ENCODE measurements around the gene UBR1.
A peak's percentile ranks its signal among the peaks of the same experiment; 100 is the strongest.

UBR1 gene

DNA sequence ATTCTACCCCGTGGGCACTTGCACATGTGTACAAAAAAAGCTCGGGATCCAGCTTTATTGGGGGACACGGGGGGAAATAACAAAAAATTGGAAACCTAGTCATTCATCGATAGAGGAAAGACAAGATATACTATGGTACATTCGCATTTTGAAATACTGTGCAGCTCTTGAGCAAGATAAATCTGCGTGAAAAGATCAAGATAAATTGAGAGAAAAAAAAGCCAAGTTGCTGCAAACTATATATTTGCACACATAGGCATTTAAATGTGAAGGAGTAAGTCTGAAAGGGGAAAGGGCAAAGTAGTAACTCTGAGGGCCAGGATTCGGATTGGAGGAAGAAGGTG lies 620 bp upstream of the UBR1 start:
- TF ChIP-seq GABPA (IDR thresholded peaks at IDR 0.05; ENCODE audit: low read depth) = no peak
- TF ChIP-seq, protein P1, sequence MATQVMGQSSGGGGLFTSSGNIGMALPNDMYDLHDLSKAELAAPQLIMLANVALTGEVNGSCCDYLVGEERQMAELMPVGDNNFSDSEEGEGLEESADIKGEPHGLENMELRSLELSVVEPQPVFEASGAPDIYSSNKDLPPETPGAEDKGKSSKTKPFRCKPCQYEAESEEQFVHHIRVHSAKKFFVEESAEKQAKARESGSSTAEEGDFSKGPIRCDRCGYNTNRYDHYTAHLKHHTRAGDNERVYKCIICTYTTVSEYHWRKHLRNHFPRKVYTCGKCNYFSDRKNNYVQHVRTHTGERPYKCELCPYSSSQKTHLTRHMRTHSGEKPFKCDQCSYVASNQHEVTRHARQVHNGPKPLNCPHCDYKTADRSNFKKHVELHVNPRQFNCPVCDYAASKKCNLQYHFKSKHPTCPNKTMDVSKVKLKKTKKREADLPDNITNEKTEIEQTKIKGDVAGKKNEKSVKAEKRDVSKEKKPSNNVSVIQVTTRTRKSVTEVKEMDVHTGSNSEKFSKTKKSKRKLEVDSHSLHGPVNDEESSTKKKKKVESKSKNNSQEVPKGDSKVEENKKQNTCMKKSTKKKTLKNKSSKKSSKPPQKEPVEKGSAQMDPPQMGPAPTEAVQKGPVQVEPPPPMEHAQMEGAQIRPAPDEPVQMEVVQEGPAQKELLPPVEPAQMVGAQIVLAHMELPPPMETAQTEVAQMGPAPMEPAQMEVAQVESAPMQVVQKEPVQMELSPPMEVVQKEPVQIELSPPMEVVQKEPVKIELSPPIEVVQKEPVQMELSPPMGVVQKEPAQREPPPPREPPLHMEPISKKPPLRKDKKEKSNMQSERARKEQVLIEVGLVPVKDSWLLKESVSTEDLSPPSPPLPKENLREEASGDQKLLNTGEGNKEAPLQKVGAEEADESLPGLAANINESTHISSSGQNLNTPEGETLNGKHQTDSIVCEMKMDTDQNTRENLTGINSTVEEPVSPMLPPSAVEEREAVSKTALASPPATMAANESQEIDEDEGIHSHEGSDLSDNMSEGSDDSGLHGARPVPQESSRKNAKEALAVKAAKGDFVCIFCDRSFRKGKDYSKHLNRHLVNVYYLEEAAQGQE (IDR thresholded peaks at IDR 0.05; ENCODE audit: insufficient replicate concordance, low read depth) = peak; percentile 9
- peak in 1 of 2 experiments; percentile 11 for DNase-seq (ENCODE audit: low read depth in 1 of 2, low spot score in 1 of 2)
- H3K27ac ChIP-seq (replicated peaks) = peak overlapping the region; percentile 70
- peak overlapping the region; percentile 93 for H3K4me3 ChIP-seq (replicated peaks; ENCODE audit: insufficient read depth, low read length)
- no peaks in the 10 kb centered on the region for H3K27me3 ChIP-seq (ENCODE audit: insufficient read depth, poor library complexity, severe bottlenecking)

DNA sequence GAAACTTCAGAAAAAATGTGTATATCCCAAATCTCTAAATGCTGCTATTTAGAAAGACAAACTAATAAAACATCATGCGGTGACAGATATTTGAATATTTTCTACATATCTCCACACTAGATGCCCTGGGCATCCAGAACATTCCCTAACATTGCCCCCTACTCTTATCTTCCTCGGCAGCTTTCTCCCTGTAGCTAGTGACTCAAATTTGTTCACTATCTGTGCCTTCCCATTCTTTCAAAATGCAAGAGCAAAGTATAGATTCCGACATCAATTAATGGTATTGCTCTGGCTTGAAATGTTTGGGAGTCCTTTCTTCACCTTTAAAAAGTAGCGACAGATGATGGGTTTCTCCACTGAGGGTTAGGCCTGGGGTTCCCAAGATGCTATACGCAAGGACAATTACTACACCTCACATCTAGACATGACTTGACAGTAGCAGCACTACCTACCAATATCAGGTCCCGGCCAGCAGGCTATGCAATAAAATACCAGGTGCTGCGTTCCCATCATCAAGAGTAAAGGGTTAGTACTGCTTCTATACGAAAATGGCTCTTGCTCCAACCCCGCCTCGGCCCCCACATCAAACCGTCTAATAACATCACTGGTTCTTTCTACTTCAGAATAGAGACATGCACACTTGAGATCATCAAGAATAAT lies 631 bp downstream of the UBR1 start:
- H3K27me3 ChIP-seq (ENCODE audit: insufficient read depth, poor library complexity, severe bottlenecking) = no peaks in the 10 kb centered on the region
- peak in 1 of 2 experiments; percentile 26 for DNase-seq (ENCODE audit: low read depth in 1 of 2, low spot score in 1 of 2)
- peak overlapping the region; percentile 70 for H3K27ac ChIP-seq (replicated peaks)
- H3K4me3 ChIP-seq (replicated peaks; ENCODE audit: insufficient read depth, low read length) = peak overlapping the region; percentile 93
- TF ChIP-seq, protein P1 (IDR thresholded peaks at IDR 0.05; ENCODE audit: insufficient replicate concordance, low read depth) = no peak
- TF ChIP-seq, protein P2, sequence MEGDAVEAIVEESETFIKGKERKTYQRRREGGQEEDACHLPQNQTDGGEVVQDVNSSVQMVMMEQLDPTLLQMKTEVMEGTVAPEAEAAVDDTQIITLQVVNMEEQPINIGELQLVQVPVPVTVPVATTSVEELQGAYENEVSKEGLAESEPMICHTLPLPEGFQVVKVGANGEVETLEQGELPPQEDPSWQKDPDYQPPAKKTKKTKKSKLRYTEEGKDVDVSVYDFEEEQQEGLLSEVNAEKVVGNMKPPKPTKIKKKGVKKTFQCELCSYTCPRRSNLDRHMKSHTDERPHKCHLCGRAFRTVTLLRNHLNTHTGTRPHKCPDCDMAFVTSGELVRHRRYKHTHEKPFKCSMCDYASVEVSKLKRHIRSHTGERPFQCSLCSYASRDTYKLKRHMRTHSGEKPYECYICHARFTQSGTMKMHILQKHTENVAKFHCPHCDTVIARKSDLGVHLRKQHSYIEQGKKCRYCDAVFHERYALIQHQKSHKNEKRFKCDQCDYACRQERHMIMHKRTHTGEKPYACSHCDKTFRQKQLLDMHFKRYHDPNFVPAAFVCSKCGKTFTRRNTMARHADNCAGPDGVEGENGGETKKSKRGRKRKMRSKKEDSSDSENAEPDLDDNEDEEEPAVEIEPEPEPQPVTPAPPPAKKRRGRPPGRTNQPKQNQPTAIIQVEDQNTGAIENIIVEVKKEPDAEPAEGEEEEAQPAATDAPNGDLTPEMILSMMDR (IDR thresholded peaks at IDR 0.05; ENCODE audit: insufficient read depth, low read length) = no peak
- TF ChIP-seq GABPA (IDR thresholded peaks at IDR 0.05; ENCODE audit: low read depth) (no peak), SPI1 (IDR thresholded peaks at IDR 0.05; ENCODE audit: borderline replicate concordance, low read depth) (no peak), POLR2AphosphoS5 (IDR thresholded peaks at IDR 0.05; ENCODE audit: low read depth) (no peak)

DNA sequence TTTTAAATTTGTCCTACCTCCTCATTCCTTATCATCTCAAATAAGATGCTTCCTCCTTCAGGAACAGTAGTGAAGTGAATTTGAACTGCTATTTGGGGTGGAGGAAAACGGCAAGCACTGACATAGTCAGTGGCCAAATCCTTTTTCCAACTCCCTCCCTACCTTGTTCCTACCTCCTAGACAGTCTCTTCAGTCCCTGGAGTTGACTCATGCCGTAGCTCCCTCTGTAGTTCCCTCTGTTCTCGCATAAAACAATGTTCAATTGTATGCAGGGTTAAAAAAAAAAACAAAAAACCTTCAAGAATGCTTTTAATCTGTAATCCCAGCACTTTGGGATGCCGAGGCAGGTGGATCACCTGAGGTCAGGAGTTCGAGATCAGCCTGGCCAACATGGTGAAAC lies 1.4 kb downstream of the UBR1 start:
- DNase-seq (ENCODE audit: low read depth in 1 of 2, low spot score in 1 of 2) = no peak
- TF ChIP-seq, protein P1 (IDR thresholded peaks at IDR 0.05; ENCODE audit: insufficient replicate concordance, low read depth) = no peak
- TF ChIP-seq, protein P2 (IDR thresholded peaks at IDR 0.05; ENCODE audit: insufficient read depth, low read length) = no peak
- TF ChIP-seq GABPA (IDR thresholded peaks at IDR 0.05; ENCODE audit: low read depth) = no peak
- no peak for TF ChIP-seq SPI1 (IDR thresholded peaks at IDR 0.05; ENCODE audit: borderline replicate concordance, low read depth)
- no peak for TF ChIP-seq POLR2AphosphoS5 (IDR thresholded peaks at IDR 0.05; ENCODE audit: low read depth)
- no peak overlapping the region for H3K4me3 ChIP-seq (replicated peaks; ENCODE audit: insufficient read depth, low read length)
- no peaks in the 10 kb centered on the region for H3K27me3 ChIP-seq (ENCODE audit: insufficient read depth, poor library complexity, severe bottlenecking)
- no peak overlapping the region for H3K27ac ChIP-seq (replicated peaks)
